Panc1 (cell line): ENCODE data around the gene HDGFL2. TPM values are rescaled to one million over a fixed set of nuclear protein-coding genes. Genes with fewer than 3 reads are reported as not detected.

Source experiments
- ATAC-seq: fragments of 200-7000 bp; cut with Tn5 transposase; 2 replicates; pipeline ENCODE4 v1.9.1; 2020; ENCODE audit warnings: mild to moderate bottlenecking, moderate library complexity
- BruUV-seq: library from RNA; stranded (reverse); fragments of 400-500 nt; replicated peaks from 2 replicates; lab custom pipeline; 2021; lab: Mats Ljungman, UMichigan
- CTCF ChIA-PET: fragments of 300-600 bp; sonication (Branson Sonifier 250); formaldehyde crosslinking; loops from one replicate; lab custom pipeline; 2022; ENCODE audit warnings: antibody characterized with exemption; lab: Charles Lee
- POLR2A ChIA-PET: fragments of 300-600 bp; sonication (Branson Sonifier 250); formaldehyde crosslinking; loops from one replicate; lab custom pipeline; 2022; ENCODE audit warnings: antibody characterized with exemption; lab: Charles Lee
- DNase-seq: peaks from one replicate; pipeline ENCODE4 v3.0.0-alpha.2; 2010; ENCODE audit warnings: low read depth, low spot score
- H3K27ac ChIP-seq: 2 replicates; pipeline ENCODE4 v1.5.1; 2011; ENCODE audit warnings: mild to moderate bottlenecking, low read length, inconsistent platforms
- H3K27me3 ChIP-seq: fragments of 200-500 bp; sonication (Bioruptor generic); 2 replicates; pipeline ENCODE4 v1.6.0; 2014; ENCODE audit warnings: low read length, inconsistent platforms; ENCODE audit not compliant: control insufficient read depth, insufficient read depth
- H3K36me3 ChIP-seq: fragments of 200-500 bp; sonication (Bioruptor generic); 2 replicates; pipeline ENCODE4 v1.5.1; 2014; ENCODE audit warnings: inconsistent platforms, mild to moderate bottlenecking, low read length, moderate library complexity; ENCODE audit not compliant: control insufficient read depth, insufficient read depth
- H3K4me1 ChIP-seq: 2 replicates; pipeline ENCODE4 v1.5.1; 2011; ENCODE audit warnings: inconsistent platforms, mild to moderate bottlenecking, low read length, moderate library complexity; ENCODE audit not compliant: control insufficient read depth, insufficient read depth
- H3K4me3 ChIP-seq, 2 experiments: 2 replicates each; pipeline ENCODE4 v1.5.1; 2011 to 2012; ENCODE audit warnings: low read depth in 2 of 2, low read length in 2 of 2, mild to moderate bottlenecking in 2 of 2, inconsistent platforms in 1 of 2, moderate library complexity in 1 of 2
- H3K9me3 ChIP-seq: fragments of 200-500 bp; sonication (Bioruptor generic); 2 replicates; pipeline ENCODE4 v1.5.1; 2014; ENCODE audit warnings: low read depth, mild to moderate bottlenecking, inconsistent platforms, low read length, moderate library complexity; ENCODE audit not compliant: control insufficient read depth, insufficient read depth
- CTCF ChIP-seq: fragments of 450-650 bp; IDR thresholded peaks from 2 replicates; pipeline ENCODE4 v1.5.1; 2017; ENCODE audit warnings: mild to moderate bottlenecking
- POLR2AphosphoS5 ChIP-seq: IDR thresholded peaks from 2 replicates; pipeline ENCODE4 v1.6.1; 2012; ENCODE audit warnings: mild to moderate bottlenecking, low read depth, low read length, moderate library complexity
- REST ChIP-seq, 2 experiments: IDR thresholded peaks; 2 replicates each; pipeline ENCODE4 v1.6.1; 2011 to 2012; ENCODE audit warnings: low read depth in 2 of 2, control low read depth in 1 of 2, low read length in 1 of 2, mild to moderate bottlenecking in 1 of 2, moderate library complexity in 1 of 2; ENCODE audit not compliant: insufficient read depth in 1 of 2
- SIN3A ChIP-seq: IDR thresholded peaks from 2 replicates; pipeline ENCODE4 v1.6.1; 2012; ENCODE audit warnings: low read depth, mild to moderate bottlenecking, low read length, moderate library complexity, borderline replicate concordance; ENCODE audit not compliant: insufficient read depth
- TCF7L2 ChIP-seq: IDR thresholded peaks from 2 replicates; pipeline ENCODE4 v1.6.1; 2011; ENCODE audit warnings: mild to moderate bottlenecking, low read depth, low read length, inconsistent platforms
- in situ Hi-C: cut with HindIII; loops from 2 replicates; pipeline ENCODE4 v1.10.0; 2016; ENCODE audit warnings: low sequenced_read_pairs, low pct_unique_long_range_greater_than_20kb
- intact Hi-C: fragments of 100-400 bp; cut with micrococcal nuclease; formaldehyde crosslinking; loops from one replicate; pipeline ENCODE4 v1.10.0; 2022; ENCODE audit not compliant: unreplicated experiment
- total RNA-seq: library from RNA; stranded (reverse); gene quantifications from one replicate; pipeline ENCODE4 v1.2.1, GENCODE V29; 2021; ENCODE audit not compliant: unreplicated experiment

Gene HDGFL2
- total RNA-seq, 1 experiment from 2014 or later = 56.9 TPM

GRCh38 chr19:4441994-4442818 lies 29.9 kb upstream of the HDGFL2 start:
- no peak for ATAC-seq
- CTCF ChIA-PET = no interaction called here
- no peaks in the 10 kb centered on the region for H3K27me3 ChIP-seq
- no peaks in the 10 kb centered on the region for H3K36me3 ChIP-seq
- in situ Hi-C loops = no loop called here
- no TSS peak for BruUV-seq
- TF ChIP-seq SIN3A (no peak), TCF7L2 (no peak), POLR2AphosphoS5 (no peak), REST (IDR thresholded peaks at IDR 0.05; ENCODE audit: insufficient read depth in 1 of 2, low read depth in 2 of 2, low read length in 1 of 2) (no peak), CTCF (no peak)
- no peak overlapping the region for H3K27ac ChIP-seq
- POLR2A ChIA-PET = no interaction called here
- intact Hi-C loops = no loop called here
- DNase-seq = no peak
- no peaks in the 10 kb centered on the region for H3K4me1 ChIP-seq
- H3K4me3 ChIP-seq = no peak overlapping the region
- H3K9me3 ChIP-seq = no peaks in the 10 kb centered on the region

GRCh38 chr19:4442819-4443146 lies 29.3 kb upstream of the HDGFL2 start:
- Histone ChIP-seq H3K27me3 (no peaks in the 10 kb centered on the region), H3K36me3 (no peaks in the 10 kb centered on the region), H3K27ac (no peak overlapping the region), H3K4me3 (no peak overlapping the region), H3K9me3 (no peaks in the 10 kb centered on the region), H3K4me1 (no peaks in the 10 kb centered on the region)
- DNase-seq (no peak), ATAC-seq (no peak)
- TF ChIP-seq SIN3A = no peak
- intact Hi-C loops = no loop called here
- ChIA-PET POLR2A (no interaction called here), CTCF (no interaction called here)
- no TSS peak for BruUV-seq
- in situ Hi-C loops = no loop called here

GRCh38 chr19:4443188-4443587 lies 28.9 kb upstream of the HDGFL2 start:
- CTCF ChIA-PET = no interaction called here

More at GRCh38 chr19:4443188-4443587, 28.9 kb upstream of the HDGFL2 start:
- DNase-seq (no peak), ATAC-seq (no peak)
- intact Hi-C loops = no loop called here
- no peak overlapping the region for H3K27ac ChIP-seq
- H3K4me3 ChIP-seq = no peak overlapping the region
- in situ Hi-C loops = no loop called here
- H3K4me1 ChIP-seq = no peaks in the 10 kb centered on the region
- POLR2A ChIA-PET = no interaction called here
- no TSS peak for BruUV-seq
- TF ChIP-seq TCF7L2 = no peak
- TF ChIP-seq REST (IDR thresholded peaks at IDR 0.05; ENCODE audit: insufficient read depth in 1 of 2, low read depth in 2 of 2, low read length in 1 of 2) = no peak
- no peak for TF ChIP-seq CTCF
- 0 out of 2 replicates have a peak, but pooled peaks have one; percentile 6 for TF ChIP-seq POLR2AphosphoS5
- no peaks in the 10 kb centered on the region for H3K36me3 ChIP-seq
- no peaks in the 10 kb centered on the region for H3K27me3 ChIP-seq
- H3K9me3 ChIP-seq = no peaks in the 10 kb centered on the region
